ENCODE results near the gene RABEP1. TPM values are rescaled to one million over a fixed set of nuclear protein-coding genes. Genes with fewer than 3 reads are reported as not detected.
"Not testable (repeated sequence)": the region's sequence is repeated elsewhere in the genome, so short reads cannot be mapped to it uniquely, and the experiment has no call there.

The RABEP1 gene
- polyA plus RNA-seq, 4 donors, result 14.5 to 37.1 (median 16.0) TPM

GRCh38 chr17:5429191-5429887, 147.3 kb downstream of the RABEP1 start:
- H3K9me3 ChIP-seq (ENCODE audit: control insufficient read depth in 2 of 2, insufficient read depth in 1 of 2, low read depth in 1 of 2, low read length in 1 of 2), result no peaks in the 10 kb centered on the region
- WGBS, 3 donors, result 72 to 77% (median 76%) methylated on average over 3 of the region's 3 CpGs
- FAIRE-seq, result no peak
- H3K4me3 ChIP-seq (ENCODE audit: low read depth in 1 of 3, low read length in 3 of 3), result no peak overlapping the region
- no peaks in the 10 kb centered on the region for H3K4me1 ChIP-seq (ENCODE audit: control insufficient read depth in 3 of 3, insufficient read depth in 2 of 3, low read depth in 1 of 3, low read length in 2 of 3)
- DNase-seq, result no peak
- H3K27me3 ChIP-seq (ENCODE audit: control insufficient read depth in 3 of 3, insufficient read depth in 3 of 3, low read length in 3 of 3), result no peaks in the 10 kb centered on the region
- H3K36me3 ChIP-seq (ENCODE audit: control insufficient read depth in 3 of 3, insufficient read depth in 2 of 3, low read depth in 1 of 3, low read length in 3 of 3), result peaks cover 15 to 65% (median 29%) of the 10 kb centered on the region in 3 donors
- no peak overlapping the region for H3K27ac ChIP-seq (ENCODE audit: low read depth in 1 of 3, low read length in 2 of 3)

GRCh38 chr17:5430413-5430999, 148.4 kb downstream of the RABEP1 start:
- DNase-seq (no peak), FAIRE-seq (no peak)
- Histone ChIP-seq H3K9me3 (ENCODE audit: control insufficient read depth in 2 of 2, insufficient read depth in 1 of 2, low read depth in 1 of 2, low read length in 1 of 2) (no peaks in the 10 kb centered on the region), H3K27ac (ENCODE audit: low read depth in 1 of 3, low read length in 2 of 3) (no peak overlapping the region), H3K36me3 (ENCODE audit: control insufficient read depth in 3 of 3, insufficient read depth in 2 of 3, low read depth in 1 of 3, low read length in 3 of 3) (peaks cover 19 to 71% (median 31%) of the 10 kb centered on the region in 3 donors), H3K4me3 (ENCODE audit: low read depth in 1 of 3, low read length in 3 of 3) (no peak overlapping the region), H3K27me3 (ENCODE audit: control insufficient read depth in 3 of 3, insufficient read depth in 3 of 3, low read length in 3 of 3) (no peaks in the 10 kb centered on the region), H3K4me1 (ENCODE audit: control insufficient read depth in 3 of 3, insufficient read depth in 2 of 3, low read depth in 1 of 3, low read length in 2 of 3) (no peaks in the 10 kb centered on the region)
- 92 to 98% (median 97%) methylated on average over 3 of the region's 3 CpGs for WGBS, 3 donors

- H3K27ac ChIP-seq (ENCODE audit: low read depth in 1 of 3, low read length in 2 of 3); H3K4me1 ChIP-seq (ENCODE audit: control insufficient read depth in 3 of 3, insufficient read depth in 2 of 3, low read depth in 1 of 3, low read length in 2 of 3); H3K9me3 ChIP-seq (ENCODE audit: control insufficient read depth in 2 of 2, insufficient read depth in 1 of 2, low read depth in 1 of 2, low read length in 1 of 2); H3K4me3 ChIP-seq (ENCODE audit: low read depth in 1 of 3, low read length in 3 of 3); FAIRE-seq; H3K27me3 ChIP-seq (ENCODE audit: control insufficient read depth in 3 of 3, insufficient read depth in 3 of 3, low read length in 3 of 3); DNase-seq: not testable (repeated sequence)
- WGBS, 3 donors, result 81 to 87% (median 84%) methylated on average over 5 of the region's 5 CpGs
- H3K36me3 ChIP-seq (ENCODE audit: control insufficient read depth in 3 of 3, insufficient read depth in 2 of 3, low read depth in 1 of 3, low read length in 3 of 3), result peaks cover 22 to 65% (median 24%) of the 10 kb centered on the region in 3 donors
These were observed 149.2 kb downstream of the RABEP1 start for GRCh38 chr17:5431234-5431633.

GRCh38 chr17:5431949-5432556, 150.0 kb downstream of the RABEP1 start:
- WGBS, 3 donors, result 83 to 87% (median 87%) methylated on average over 3 of the region's 3 CpGs
- no peak for DNase-seq
- no peaks in the 10 kb centered on the region for H3K4me1 ChIP-seq (ENCODE audit: control insufficient read depth in 3 of 3, insufficient read depth in 2 of 3, low read depth in 1 of 3, low read length in 2 of 3)
- H3K36me3 ChIP-seq (ENCODE audit: control insufficient read depth in 3 of 3, insufficient read depth in 2 of 3, low read depth in 1 of 3, low read length in 3 of 3), result peaks cover 22 to 61% (median 23%) of the 10 kb centered on the region in 3 donors
- H3K27ac ChIP-seq (ENCODE audit: low read depth in 1 of 3, low read length in 2 of 3), result no peak overlapping the region
- no peak overlapping the region for H3K4me3 ChIP-seq (ENCODE audit: low read depth in 1 of 3, low read length in 3 of 3)
- H3K9me3 ChIP-seq (ENCODE audit: control insufficient read depth in 2 of 2, insufficient read depth in 1 of 2, low read depth in 1 of 2, low read length in 1 of 2), result no peaks in the 10 kb centered on the region
- H3K27me3 ChIP-seq (ENCODE audit: control insufficient read depth in 3 of 3, insufficient read depth in 3 of 3, low read length in 3 of 3), result no peaks in the 10 kb centered on the region
- no peak for FAIRE-seq

- H3K27ac ChIP-seq (ENCODE audit: low read depth in 1 of 3, low read length in 2 of 3), result no peak overlapping the region
- 89 to 100% (median 93%) methylated on average over 2 of the region's 2 CpGs for WGBS, 3 donors
- no peaks in the 10 kb centered on the region for H3K9me3 ChIP-seq (ENCODE audit: control insufficient read depth in 2 of 2, insufficient read depth in 1 of 2, low read depth in 1 of 2, low read length in 1 of 2)
- no peaks in the 10 kb centered on the region for H3K27me3 ChIP-seq (ENCODE audit: control insufficient read depth in 3 of 3, insufficient read depth in 3 of 3, low read length in 3 of 3)
- no peak for FAIRE-seq
- H3K4me3 ChIP-seq (ENCODE audit: low read depth in 1 of 3, low read length in 3 of 3), result no peak overlapping the region
- H3K4me1 ChIP-seq (ENCODE audit: control insufficient read depth in 3 of 3, insufficient read depth in 2 of 3, low read depth in 1 of 3, low read length in 2 of 3), result peaks cover 0 to 10% (median 5%) of the 10 kb centered on the region in 3 donors
- H3K36me3 ChIP-seq (ENCODE audit: control insufficient read depth in 3 of 3, insufficient read depth in 2 of 3, low read depth in 1 of 3, low read length in 3 of 3), result peaks cover 20 to 49% (median 22%) of the 10 kb centered on the region in 3 donors
- no peak for DNase-seq
These were observed 152.9 kb downstream of the RABEP1 start for GRCh38 chr17:5434984-5435383.

Other genes with a start within 250 kb of the RABEP1 start
- 10 to 100 TPM in 3 of 4 donors, 1 to 10 TPM in 1; 1.9 to 44.5 (median 29.5) TPM for gene SLC52A1, start 246.9 kb upstream of the RABEP1 start, polyA plus RNA-seq
- 1 to 10 TPM; 2.7 to 9.5 (median 3.7) TPM for gene ZFP3, start 203.8 kb upstream of the RABEP1 start, polyA plus RNA-seq
- gene ZNF232, start 170.4 kb upstream of the RABEP1 start, polyA plus RNA-seq, result 10 to 100 TPM in 1 of 4 donors, 1 to 10 TPM in 3; 6.3 to 11.2 (median 8.3) TPM
- under 1 TPM in 2 of 4 donors, not detected in 2; 0.03 to 0.44 TPM for gene USP6, start 166.3 kb upstream of the RABEP1 start, polyA plus RNA-seq
- gene ZNF594, start 90.4 kb upstream of the RABEP1 start, polyA plus RNA-seq, result 10 to 100 TPM in 1 of 4 donors, 1 to 10 TPM in 1, under 1 TPM in 2; 0.22 to 14.0 (median 0.94) TPM
- 1 to 10 TPM in 3 of 4 donors, under 1 TPM in 1; 0.22 to 4.4 (median 3.0) TPM for gene SCIMP, start 47.4 kb upstream of the RABEP1 start, polyA plus RNA-seq
- gene NUP88, start 137.4 kb downstream of the RABEP1 start, polyA plus RNA-seq, result 10 to 100 TPM; 54.5 to 71.2 (median 63.8) TPM
- 10 to 100 TPM; 27.3 to 54.2 (median 30.9) TPM for gene RPAIN, start 137.9 kb downstream of the RABEP1 start, polyA plus RNA-seq
- 100 to 1,000 TPM in 2 of 4 donors, 10 to 100 TPM in 2; 83.9 to 291 (median 113) TPM for gene C1QBP, start 156.9 kb downstream of the RABEP1 start, polyA plus RNA-seq
- 10 to 100 TPM in 1 of 4 donors, 1 to 10 TPM in 3; 2.4 to 12.9 (median 5.4) TPM for gene DHX33, start 186.7 kb downstream of the RABEP1 start, polyA plus RNA-seq
- gene DERL2, start 203.9 kb downstream of the RABEP1 start, polyA plus RNA-seq, result 10 to 100 TPM; 57.5 to 69.7 (median 61.2) TPM
- 10 to 100 TPM in 3 of 4 donors, 1 to 10 TPM in 1; 7.6 to 21.0 (median 11.3) TPM for gene MIS12, start 204.3 kb downstream of the RABEP1 start, polyA plus RNA-seq

Data from small intestine (tissue), 7 donors.